SH-SY5Y (cell line): ENCODE results near the gene SERPINB11.

ENCODE experiments used
- GATA2 ChIP-seq: IDR thresholded peaks from 2 replicates; pipeline ENCODE4 v1.6.1; 2011; ENCODE audit warnings: mild to moderate bottlenecking, low read depth, low read length
- GATA3 ChIP-seq: IDR thresholded peaks from 2 replicates; pipeline ENCODE4 v1.6.1; 2011; ENCODE audit warnings: low read depth, mild to moderate bottlenecking, low read length, moderate library complexity

- TF ChIP-seq GATA2 (no peak), GATA3 (no peak)
Observed at GRCh38 chr18:63700501-63700900, 2.3 kb upstream of the SERPINB11 start.
